ENCODE data around the gene EEF1A1. TPM values are rescaled to one million over a fixed set of nuclear protein-coding genes. Genes with fewer than 3 reads are reported as not detected.

The EEF1A1 gene
- total RNA-seq, 1 donor from 2014 or later, result 8,108 TPM

GRCh38 chr6:73481969-73482368, 38.9 kb downstream of the EEF1A1 start:
- intact Hi-C loops (cut with DNase I), result no loop called here
- Histone ChIP-seq H3K9me3 (no peaks in the 10 kb centered on the region), H3K27ac (no peak overlapping the region), H3K27me3 (no peaks in the 10 kb centered on the region), H3K4me1 (no peaks in the 10 kb centered on the region), H3K4me3 (no peak overlapping the region), H3K36me3 (peaks cover 0 to 60% of the 10 kb centered on the region in 2 donors)
- DNase-seq (ENCODE audit: extremely low spot score in 2 of 2), result no peak
- TF ChIP-seq POLR2AphosphoS5 (IDR thresholded peaks at IDR 0.05; ENCODE audit: insufficient read depth in 1 of 2, low read depth in 1 of 2) (no peak), CTCF (IDR thresholded peaks at IDR 0.05) (no peak), POLR2A (IDR thresholded peaks at IDR 0.05) (no peak)

- no peak overlapping the region for H3K27ac ChIP-seq
- no peaks in the 10 kb centered on the region for H3K9me3 ChIP-seq
- H3K4me3 ChIP-seq, result no peak overlapping the region
- H3K4me1 ChIP-seq, result no peaks in the 10 kb centered on the region
- TF ChIP-seq POLR2AphosphoS5 (IDR thresholded peaks at IDR 0.05; ENCODE audit: insufficient read depth in 1 of 2, low read depth in 1 of 2) (no peak), POLR2A (IDR thresholded peaks at IDR 0.05) (no peak), CTCF (IDR thresholded peaks at IDR 0.05) (no peak)
- no peak for DNase-seq (ENCODE audit: extremely low spot score in 2 of 2)
- H3K27me3 ChIP-seq, result no peaks in the 10 kb centered on the region
- intact Hi-C loops (cut with DNase I), result no loop called here
- peaks cover 0 to 63% of the 10 kb centered on the region in 2 donors for H3K36me3 ChIP-seq
Measured at GRCh38 chr6:73477407-73477806, 43.4 kb downstream of the EEF1A1 start.

GRCh38 chr6:73476723-73477122, 44.1 kb downstream of the EEF1A1 start:
- Histone ChIP-seq H3K27me3 (no peaks in the 10 kb centered on the region), H3K4me1 (no peaks in the 10 kb centered on the region), H3K27ac (no peak overlapping the region), H3K36me3 (peaks cover 0 to 63% of the 10 kb centered on the region in 2 donors), H3K9me3 (no peaks in the 10 kb centered on the region), H3K4me3 (no peak overlapping the region)
- TF ChIP-seq POLR2A (IDR thresholded peaks at IDR 0.05), result no peak
- TF ChIP-seq CTCF (IDR thresholded peaks at IDR 0.05), result no peak
- TF ChIP-seq POLR2AphosphoS5 (IDR thresholded peaks at IDR 0.05; ENCODE audit: insufficient read depth in 1 of 2, low read depth in 1 of 2), result no peak
- no peak for DNase-seq (ENCODE audit: extremely low spot score in 2 of 2)
- intact Hi-C loops (cut with DNase I), result no loop called here

- TF ChIP-seq POLR2AphosphoS5 (IDR thresholded peaks at IDR 0.05; ENCODE audit: insufficient read depth in 1 of 2, low read depth in 1 of 2) (no peak), POLR2A (IDR thresholded peaks at IDR 0.05) (no peak), CTCF (IDR thresholded peaks at IDR 0.05) (no peak)
- H3K27me3 ChIP-seq, result no peaks in the 10 kb centered on the region
Measured at GRCh38 chr6:73471686-73472290, 49.0 kb downstream of the EEF1A1 start.

More at GRCh38 chr6:73471686-73472290, 49.0 kb downstream of the EEF1A1 start:
- Histone ChIP-seq H3K4me3 (no peak overlapping the region), H3K36me3 (peaks cover 0 to 88% of the 10 kb centered on the region in 2 donors), H3K27ac (no peak overlapping the region), H3K9me3 (no peaks in the 10 kb centered on the region), H3K4me1 (no peaks in the 10 kb centered on the region)
- no peak for DNase-seq (ENCODE audit: extremely low spot score in 2 of 2)
- intact Hi-C loops (cut with DNase I), result no loop called here

Small RNAs within 50 kb of the gene (small RNA-seq; reads per million reads assigned to genes)
- gene AL603910.2 (not detected), gene RN7SL827P (not detected)

Other genes with a start within 250 kb of the EEF1A1 start
- gene DPPA5, start 166.8 kb downstream of the EEF1A1 start, total RNA-seq, result not detected
- not detected for gene KHDC3L, start 158.4 kb downstream of the EEF1A1 start, total RNA-seq
- not detected for gene OOEP, start 151.1 kb downstream of the EEF1A1 start, total RNA-seq
- gene DDX43, start 126.2 kb downstream of the EEF1A1 start, total RNA-seq, result 0.49 TPM
- 8.3 TPM for gene CGAS, start 68.7 kb downstream of the EEF1A1 start, total RNA-seq
- gene MTO1, start 59.3 kb downstream of the EEF1A1 start, total RNA-seq, result 26.0 TPM
- gene SLC17A5, start 133.0 kb upstream of the EEF1A1 start, total RNA-seq, result 10.1 TPM
- gene CD109, start 175.2 kb upstream of the EEF1A1 start, total RNA-seq, result 29.0 TPM